SIG-M5 treated with dmso at 0.1 percent for 504 hours (cell line): Measurements from ENCODE around the gene RPL22.

Experiments
- DNase-seq: peaks from one replicate; lab custom pipeline; 2025; ENCODE audit not compliant: unreplicated experiment; lab: John Stamatoyannopoulos, UW

Gene RPL22

GRCh38 chr1:6175411-6175828 lies 24.0 kb downstream of the RPL22 start:
- no peak for DNase-seq

DNA sequence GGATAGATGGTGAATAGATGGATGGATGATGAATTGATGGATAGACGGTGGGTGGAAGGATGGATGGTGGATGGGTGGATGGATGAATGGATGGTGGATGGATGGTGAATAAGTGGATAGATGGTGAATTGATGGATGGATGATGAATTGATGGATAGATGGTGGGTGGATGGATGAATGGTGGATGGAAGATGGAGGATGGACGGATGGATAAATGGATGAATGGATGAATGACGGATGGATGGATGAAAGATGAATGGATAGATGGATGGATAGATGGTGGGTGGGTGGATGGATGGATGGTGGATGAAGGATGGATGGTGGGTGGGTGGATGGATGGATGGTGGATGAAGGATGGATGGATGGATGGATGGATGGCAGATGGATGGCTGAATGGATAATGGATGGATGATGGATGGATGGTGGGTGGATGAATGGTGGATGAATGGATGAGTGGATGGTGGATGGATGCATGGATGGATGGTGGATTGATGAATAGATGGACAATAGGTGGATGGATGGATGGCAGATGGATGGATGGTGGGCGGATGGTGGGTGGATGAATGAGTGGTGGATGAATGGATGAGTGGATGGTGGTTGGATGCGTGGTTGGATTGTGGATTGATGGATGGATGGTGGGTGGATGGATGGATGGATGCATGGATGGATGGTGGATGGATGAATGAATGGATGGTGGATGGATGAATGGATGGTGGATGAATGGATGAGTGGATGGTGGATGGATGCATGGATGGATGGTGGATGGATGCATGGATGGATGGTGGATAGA lies 24.6 kb downstream of the RPL22 start:
- DNase-seq = no peak

GRCh38 chr1:6172549-6172948 lies 26.8 kb downstream of the RPL22 start:
- no peak for DNase-seq

DNA sequence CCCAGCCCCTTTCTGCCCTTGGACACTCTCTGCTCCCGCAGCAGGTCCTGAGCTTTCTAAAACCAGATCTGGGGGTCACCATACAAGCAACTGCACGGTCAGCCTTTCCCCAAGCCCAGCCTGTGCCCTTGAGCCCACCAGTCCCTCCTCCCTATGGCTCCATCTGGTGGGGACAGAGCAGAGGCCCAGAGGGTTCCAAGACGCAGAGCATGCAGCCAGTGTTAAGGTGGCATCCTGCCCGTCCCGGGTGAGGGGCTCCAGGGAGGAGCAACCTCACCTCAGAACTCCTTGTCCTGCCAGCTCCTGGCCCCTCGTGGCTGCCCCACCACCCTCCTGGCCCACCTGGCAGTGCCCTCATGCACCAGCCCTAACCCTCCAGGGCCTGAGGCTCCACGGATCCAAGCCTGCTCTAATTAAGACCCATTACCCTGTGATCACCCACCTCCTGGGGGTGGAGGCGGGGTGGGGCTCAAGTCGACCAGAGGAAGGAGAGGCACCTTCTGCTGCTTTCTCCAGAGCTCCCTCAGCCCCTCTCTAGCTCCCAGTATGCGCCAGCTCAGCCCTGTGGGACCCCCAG lies 27.8 kb downstream of the RPL22 start:
- no peak for DNase-seq

DNA sequence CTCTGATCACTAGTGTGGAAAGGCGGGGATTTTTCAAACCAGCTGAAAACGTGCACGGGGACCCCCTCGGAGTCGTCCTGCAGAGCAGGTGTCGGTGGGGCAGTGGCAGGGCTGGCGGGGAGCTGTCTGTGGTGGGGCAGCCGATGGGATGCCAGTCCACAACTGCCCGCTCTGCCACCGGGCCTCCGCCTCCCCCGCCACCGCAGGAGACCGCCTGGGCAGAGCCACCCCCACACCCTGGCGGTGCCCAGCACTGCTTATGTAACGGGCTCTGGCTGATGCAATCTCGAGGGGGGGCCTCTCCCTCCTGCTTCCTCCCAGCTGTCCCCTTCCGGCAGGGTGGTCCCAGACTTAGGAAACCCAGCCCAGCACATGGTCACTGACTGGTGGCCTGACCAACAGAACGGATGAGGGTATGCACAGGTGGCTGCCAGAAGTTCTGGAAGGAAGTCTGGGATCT lies 28.6 kb downstream of the RPL22 start:
- DNase-seq = no peak

DNA sequence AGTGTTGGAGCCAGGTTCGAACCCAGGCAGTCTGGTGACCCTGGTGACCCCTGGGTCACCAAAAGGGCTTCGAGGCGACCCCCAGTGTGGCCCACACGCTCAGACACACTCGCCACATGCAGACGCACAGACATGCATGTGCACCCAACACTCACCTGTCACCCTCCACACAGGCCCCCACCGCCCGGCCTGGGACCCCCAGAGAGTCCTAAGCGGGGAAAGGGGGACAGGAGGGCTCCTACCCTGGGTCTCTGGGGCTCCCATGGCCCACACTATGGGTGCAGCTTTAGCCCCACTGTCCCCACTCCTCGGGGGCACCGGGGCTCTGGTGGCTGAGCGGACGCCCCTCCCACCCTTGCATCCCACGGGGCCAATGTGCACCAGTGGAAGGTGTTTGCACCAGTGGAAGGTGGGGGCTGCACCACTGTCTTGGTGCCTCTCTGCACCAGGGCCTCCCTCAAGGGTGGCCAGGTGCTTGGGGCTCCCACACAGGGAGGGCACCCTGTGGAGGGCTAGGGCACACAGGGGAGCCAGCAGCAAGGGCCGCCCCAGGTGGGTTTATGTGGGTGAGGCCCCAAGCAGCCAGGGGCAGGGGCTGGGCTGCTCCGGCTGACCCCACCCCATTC lies 29.2 kb downstream of the RPL22 start:
- no peak for DNase-seq

GRCh38 chr1:6168947-6169586 lies 30.3 kb downstream of the RPL22 start:
- no peak for DNase-seq

DNA sequence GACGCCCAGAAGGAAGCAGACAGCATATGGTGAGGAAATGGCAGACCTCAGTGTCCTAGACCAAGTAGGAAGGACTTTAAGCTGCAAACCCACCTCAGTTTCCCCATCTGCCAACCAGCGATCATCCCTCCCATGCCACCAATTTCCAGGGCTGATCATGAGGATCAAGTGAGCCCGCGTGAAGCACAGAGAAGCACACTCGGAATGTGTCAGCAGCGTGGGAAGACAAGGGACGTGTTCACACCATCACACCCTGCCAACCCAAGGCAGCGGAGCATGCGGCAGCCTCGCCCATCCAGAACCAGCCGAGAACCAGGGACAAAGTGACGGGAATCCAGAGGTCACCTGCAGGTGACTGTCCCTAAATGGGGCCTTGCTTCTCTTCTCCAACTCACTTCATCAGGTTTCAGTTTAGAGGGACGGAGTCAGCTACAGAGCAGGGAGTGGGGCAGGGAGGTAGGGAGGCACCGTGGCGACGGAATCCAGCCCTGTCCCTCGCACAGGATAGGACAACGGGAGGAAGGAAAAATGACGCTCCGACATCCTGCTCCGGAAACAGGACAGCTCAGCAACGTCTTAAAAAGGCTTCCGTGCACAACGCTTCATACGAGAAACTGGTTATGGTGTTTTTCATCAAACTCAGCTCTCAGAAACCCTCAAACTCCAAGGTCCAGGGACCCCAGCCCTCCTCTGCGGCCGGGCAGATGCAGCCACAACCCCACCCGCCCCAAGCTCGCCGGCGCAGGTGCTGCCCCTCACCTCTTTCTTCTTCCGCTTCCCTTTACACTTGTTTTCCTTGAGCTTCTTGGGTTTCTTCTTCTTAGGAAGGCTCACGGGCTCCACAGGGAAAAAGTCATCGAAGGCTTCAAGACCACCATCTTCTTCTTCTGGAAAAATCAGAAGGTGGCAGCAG lies 31.7 kb downstream of the RPL22 start:
- DNase-seq = no peak

- no peak for DNase-seq
Measured at GRCh38 chr1:6166655-6167390, 32.6 kb downstream of the RPL22 start.

GRCh38 chr1:6166221-6166620 lies 33.2 kb downstream of the RPL22 start:
- no peak for DNase-seq

DNA sequence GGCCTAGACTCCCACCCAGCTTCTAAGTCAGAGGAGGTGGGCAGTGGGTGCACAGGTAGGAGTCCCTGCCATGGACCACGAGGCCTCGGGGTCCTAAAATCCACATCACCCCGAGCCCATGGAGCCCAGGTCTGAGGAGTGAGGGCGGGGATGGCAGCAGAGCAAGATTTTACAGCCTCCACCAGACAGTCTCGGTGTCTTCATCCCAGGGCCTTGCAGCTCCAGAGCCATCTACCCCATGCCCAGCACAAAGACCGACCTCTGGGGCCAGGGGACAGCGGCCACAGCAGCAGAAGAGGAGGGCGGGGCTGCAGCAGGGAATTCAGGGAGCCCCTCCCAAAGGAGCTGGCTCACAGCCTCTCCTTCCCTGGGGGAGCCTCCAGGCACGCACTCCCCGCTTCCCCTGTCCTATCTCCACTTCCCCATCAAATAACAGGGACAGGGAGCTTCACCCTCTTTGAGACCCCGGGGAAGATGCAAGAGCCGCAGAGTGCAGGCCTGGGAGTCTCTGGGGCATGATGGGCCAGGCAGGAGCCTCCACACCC lies 33.9 kb downstream of the RPL22 start:
- DNase-seq = no peak

DNA sequence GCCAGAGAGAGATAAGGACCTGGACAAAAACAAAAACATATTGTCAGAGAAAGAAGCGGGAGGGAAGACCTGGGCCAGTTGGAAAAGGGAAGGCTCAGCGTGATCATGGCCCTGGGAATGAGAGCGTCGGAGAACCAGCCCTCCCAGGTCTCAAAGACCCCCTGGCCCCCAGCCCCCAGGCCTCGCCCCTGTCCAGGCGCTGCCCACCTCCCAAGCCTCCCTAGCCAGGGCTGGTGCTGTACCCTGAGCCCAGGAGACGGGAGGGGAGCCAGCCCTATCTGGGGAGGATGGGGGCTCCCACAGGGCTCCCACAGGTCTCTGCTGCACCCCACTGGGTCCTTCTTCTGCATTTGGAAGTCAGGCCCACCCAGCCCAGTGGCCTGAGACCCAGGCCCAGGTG lies 34.4 kb downstream of the RPL22 start:
- DNase-seq = no peak

DNA sequence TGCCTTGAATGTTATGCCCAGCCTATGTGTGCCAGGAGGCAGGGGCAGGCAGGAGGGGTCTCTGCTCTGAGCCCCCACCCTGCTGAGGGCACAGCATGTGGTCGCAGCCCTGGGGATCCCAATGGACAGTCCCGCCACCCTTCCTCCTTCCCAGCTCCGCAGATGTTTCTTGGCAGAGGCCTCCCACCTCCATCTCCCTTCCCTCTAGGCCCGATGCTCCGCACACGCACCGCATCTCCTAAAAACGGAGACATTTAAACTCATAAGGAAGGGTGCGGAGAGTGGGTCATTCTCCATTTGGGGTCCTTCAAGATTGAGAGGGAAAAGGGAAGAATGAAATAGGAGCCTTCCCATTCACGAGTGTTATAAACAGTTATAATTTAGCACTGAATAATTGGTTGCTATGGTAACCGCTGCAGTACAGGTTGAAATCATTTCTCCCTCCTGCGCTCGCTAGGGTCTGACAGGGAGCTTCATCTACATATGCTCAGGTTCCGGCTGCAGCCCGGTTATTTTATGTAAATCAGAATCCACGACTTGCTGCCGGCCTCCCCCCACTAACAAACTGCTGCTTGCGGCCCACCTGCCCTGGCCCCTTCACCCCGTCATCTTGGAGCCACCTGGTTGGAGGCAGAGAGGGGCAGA lies 35.3 kb downstream of the RPL22 start:
- no peak for DNase-seq

- DNase-seq = no peak
Measured at GRCh38 chr1:6163191-6163972, 36.0 kb downstream of the RPL22 start.

GRCh38 chr1:6162773-6163172 lies 36.6 kb downstream of the RPL22 start:
- no peak for DNase-seq

- DNase-seq = no peak
Measured at GRCh38 chr1:6162341-6162740, 37.1 kb downstream of the RPL22 start.

DNA sequence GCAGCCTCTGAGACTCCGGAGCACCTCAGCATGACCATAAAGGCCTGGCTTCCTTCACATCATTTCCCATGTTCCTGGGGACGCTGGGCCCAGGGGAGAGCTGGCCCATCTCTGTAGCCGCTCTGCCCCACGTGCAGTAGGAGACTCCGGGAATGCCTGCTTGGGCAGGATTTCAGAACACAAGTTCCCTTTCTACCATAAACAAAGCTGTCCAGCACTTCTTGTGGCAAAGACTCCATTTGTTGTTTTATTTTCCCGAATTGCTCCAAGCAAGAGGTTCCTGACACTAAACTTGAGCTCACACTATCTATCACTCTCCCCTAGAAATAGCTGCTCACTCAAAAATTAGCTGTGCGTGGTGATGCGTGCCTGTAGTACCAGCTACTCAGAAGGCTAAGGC lies 41.2 kb downstream of the RPL22 start:
- no peak for DNase-seq

DNA sequence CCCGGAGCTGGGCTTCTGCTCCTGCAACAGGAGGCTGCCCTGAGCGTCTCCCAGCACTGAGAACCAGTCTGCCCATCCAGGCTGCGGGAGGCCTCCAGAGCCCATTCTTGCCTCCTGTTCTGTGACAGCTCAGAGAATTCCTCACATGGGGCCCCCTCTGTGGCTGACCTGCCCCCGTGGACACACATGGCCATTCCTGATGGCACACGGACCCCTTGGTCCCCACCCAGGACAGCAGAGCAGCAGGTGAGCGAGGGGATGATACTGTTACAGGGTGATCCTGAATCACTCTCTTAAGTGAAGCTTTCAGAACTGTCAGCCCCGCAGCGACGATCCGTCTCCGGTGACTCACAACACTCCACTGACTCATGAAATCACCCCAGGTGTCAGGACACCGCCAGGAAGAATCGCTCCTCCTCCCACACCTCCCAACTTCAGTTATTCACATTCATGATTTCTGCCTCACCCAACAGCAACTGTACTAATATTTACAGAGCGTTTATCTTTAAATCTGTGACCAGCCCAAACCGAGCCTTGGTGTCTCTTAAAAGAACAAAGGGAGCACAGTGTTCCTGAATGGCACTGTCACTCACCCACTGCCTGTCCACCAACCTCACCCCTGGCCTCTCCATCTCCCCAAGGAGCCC lies 41.7 kb downstream of the RPL22 start:
- DNase-seq = peak; percentile 24
